Liver (tissue), 9 donors: ENCODE measurements around the gene MTHFD2L. TPM values are rescaled to one million over a fixed set of nuclear protein-coding genes. Genes with fewer than 3 reads are reported as not detected.

ENCODE experiments used
- DNase-seq: peaks from one replicate; pipeline ENCODE4 v3.0.0-alpha.2; 2017; ENCODE audit warnings: low spot score
- H3K27ac ChIP-seq, 2 donors: one replicate each; pipeline ENCODE4 v1.7.0; 2013; ENCODE audit warnings: inconsistent platforms in 2 of 2, low read length in 2 of 2, control low read depth in 1 of 2, low read depth in 1 of 2, mild to moderate bottlenecking in 1 of 2
- H3K27me3 ChIP-seq, 4 donors: one replicate each; pipeline versions ENCODE4 v1.6.1 to v1.7.0; 2013; ENCODE audit warnings: low read length in 3 of 4, inconsistent platforms in 1 of 4, mild to moderate bottlenecking in 1 of 4, moderate library complexity in 1 of 4; ENCODE audit not compliant: control insufficient read depth in 4 of 4, insufficient read depth in 4 of 4
- H3K36me3 ChIP-seq, 4 donors: one replicate each; pipeline versions ENCODE4 v1.6.1 to v1.7.0; 2013; ENCODE audit warnings: low read length in 3 of 4, mild to moderate bottlenecking in 3 of 4, low read depth in 1 of 4, moderate library complexity in 1 of 4; ENCODE audit not compliant: control insufficient read depth in 4 of 4, insufficient read depth in 3 of 4
- H3K4me1 ChIP-seq, 4 donors: one replicate each; pipeline versions ENCODE4 v1.6.1 to v1.7.0; 2013; ENCODE audit warnings: low read length in 3 of 4, mild to moderate bottlenecking in 3 of 4, moderate library complexity in 1 of 4; ENCODE audit not compliant: control insufficient read depth in 4 of 4, insufficient read depth in 4 of 4
- H3K4me3 ChIP-seq, 3 donors: one replicate each; pipeline versions ENCODE4 v1.6.1 to v1.7.0; 2013; ENCODE audit warnings: low read length in 3 of 3, control low read depth in 1 of 3, low read depth in 1 of 3, mild to moderate bottlenecking in 1 of 3
- H3K9ac ChIP-seq, 2 donors: one replicate each; pipeline ENCODE4 v1.7.0; 2013; ENCODE audit warnings: low read length in 2 of 2, mild to moderate bottlenecking in 2 of 2, moderate library complexity in 2 of 2, control low read depth in 1 of 2, low read depth in 1 of 2
- H3K9me3 ChIP-seq, 4 donors: one replicate each; pipeline versions ENCODE4 v1.6.1 to v1.7.0; 2013; ENCODE audit warnings: low read length in 3 of 4; ENCODE audit not compliant: control insufficient read depth in 4 of 4
- ATF3 ChIP-seq: IDR thresholded peaks from 2 replicates; pipeline ENCODE4 v1.6.1; 2016; ENCODE audit warnings: antibody characterized with exemption
- CTCF ChIP-seq: fragments of 150-350 bp; IDR thresholded peaks from 2 replicates; pipeline ENCODE4 v1.5.1; 2017; ENCODE audit warnings: improper control_type of control experiment, low read depth, low read length; ENCODE audit not compliant: missing input control
- EGR1 ChIP-seq, 2 donors: IDR thresholded peaks; 2 replicates each; pipeline ENCODE4 v1.6.1; 2016 to 2018; ENCODE audit warnings: antibody characterized with exemption in 2 of 2, low read depth in 2 of 2
- FOXA1 ChIP-seq: IDR thresholded peaks from 2 replicates; pipeline ENCODE4 v1.6.1; 2016; ENCODE audit warnings: antibody characterized with exemption
- FOXA2 ChIP-seq: IDR thresholded peaks from 2 replicates; pipeline ENCODE4 v1.6.1; 2016; ENCODE audit warnings: antibody characterized with exemption
- GABPA ChIP-seq, 2 donors: IDR thresholded peaks in 1 of 2; conservative IDR thresholded peaks in 1 of 2; 2 replicates each; pipeline ENCODE4 v1.6.1; 2016; ENCODE audit warnings: antibody characterized with exemption in 2 of 2, mild to moderate bottlenecking in 1 of 2, moderate library complexity in 1 of 2
- HNF4A ChIP-seq, 2 donors: conservative IDR thresholded peaks; 2 replicates each; pipeline ENCODE4 v1.6.1; 2016; ENCODE audit warnings: antibody characterized with exemption in 2 of 2, mild to moderate bottlenecking in 2 of 2
- HNF4G ChIP-seq: IDR thresholded peaks from 2 replicates; pipeline ENCODE4 v1.6.1; 2016; ENCODE audit warnings: antibody characterized with exemption
- JUND ChIP-seq, 2 donors: IDR thresholded peaks; 2 replicates each; pipeline ENCODE4 v1.6.1; 2016; ENCODE audit warnings: antibody characterized with exemption in 2 of 2
- NR2F2 ChIP-seq: IDR thresholded peaks from 2 replicates; pipeline ENCODE4 v1.6.1; 2016; ENCODE audit warnings: antibody characterized with exemption
- RAD21 ChIP-seq, 2 donors: IDR thresholded peaks; 2 replicates each; pipeline ENCODE4 v1.6.1; 2016; ENCODE audit warnings: antibody characterized with exemption in 2 of 2, mild to moderate bottlenecking in 2 of 2
- REST ChIP-seq: IDR thresholded peaks from 2 replicates; pipeline ENCODE4 v1.6.1; 2016; ENCODE audit warnings: antibody characterized with exemption, mild to moderate bottlenecking
- RXRA ChIP-seq, 2 donors: IDR thresholded peaks; 2 replicates each; pipeline ENCODE4 v1.6.1; 2017 to 2018; ENCODE audit warnings: antibody characterized with exemption in 2 of 2, mild to moderate bottlenecking in 1 of 2
- SP1 ChIP-seq: IDR thresholded peaks from 2 replicates; pipeline ENCODE4 v1.6.1; 2018; ENCODE audit warnings: antibody characterized with exemption, mild to moderate bottlenecking
- TAF1 ChIP-seq: conservative IDR thresholded peaks from 2 replicates; pipeline ENCODE4 v1.6.1; 2016; ENCODE audit warnings: antibody characterized with exemption, mild to moderate bottlenecking
- YY1 ChIP-seq: IDR thresholded peaks from 2 replicates; pipeline ENCODE4 v1.6.1; 2016; ENCODE audit warnings: antibody characterized with exemption, mild to moderate bottlenecking
- ZBTB33 ChIP-seq: IDR thresholded peaks from 2 replicates; pipeline ENCODE4 v1.6.1; 2016; ENCODE audit warnings: antibody characterized with exemption
- WGBS: extraction: QIAGEN DNeasy Blood & Tissue Kit; methylation state at CpG from one replicate; pipeline ENCODE4 v1.1.7; 2013; 5-methylcytosine and 5-hydroxymethylcytosine counted together
- polyA plus RNA-seq, 2 donors: library from polyadenylated mRNA; stranded (reverse) in 1 of 2; unstranded in 1 of 2; fragments of 200-250 nt in 1 of 2; fragments of >200 nt in 1 of 2; fragmentation: Nextera tagmentation in 1 of 2; extraction: Ambion mirVana in 1 of 2; gene quantifications; one replicate each; pipeline versions ENCODE4 v1.2.1 to v1.2.3, GENCODE V29; 2013 to 2015
- total RNA-seq, 2 donors: library from RNA; depleted of rRNA; stranded (reverse); fragments of >200 nt; gene quantifications; one replicate each; pipeline ENCODE4 v1.2.3, GENCODE V29; 2014
- TF ChIP-seq, protein P1 (sequence below): IDR thresholded peaks from 2 replicates; pipeline ENCODE4 v1.6.1; 2016; ENCODE audit warnings: antibody characterized with exemption
- donor health status: healthy.
- donor health status: healthy.
- donor health status: healthy.
- donor health status: healthy.
- donor health status: healthy.

The MTHFD2L gene
- total and polyA plus RNA-seq, 4 donors: 7.4 to 51.5 (median 31.1) TPM

DNA sequence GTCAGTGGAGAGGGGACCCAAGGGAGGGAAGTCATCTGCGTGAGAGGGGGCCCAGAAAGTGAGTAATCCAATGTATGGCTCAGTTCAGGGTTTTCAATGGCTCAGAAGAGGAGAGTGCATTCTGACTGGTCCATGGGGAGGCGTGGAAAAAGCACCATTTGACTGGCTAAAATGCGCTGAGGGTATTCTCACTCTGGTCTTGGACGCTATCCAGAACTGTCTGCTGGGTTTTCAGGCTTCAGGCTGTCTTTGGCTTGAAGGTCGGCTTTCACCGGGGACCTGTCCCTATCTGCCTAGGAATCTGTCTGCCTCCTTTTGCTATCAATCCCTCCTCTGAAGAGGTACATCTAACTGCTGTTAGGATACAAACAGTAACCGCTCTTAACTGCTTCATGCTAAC is 176.7 kb downstream of the MTHFD2L start:
- Histone ChIP-seq H3K4me1 (no peaks in the 10 kb centered on the region), H3K9ac (no peak overlapping the region), H3K4me3 (no peak overlapping the region), H3K27me3 (no peaks in the 10 kb centered on the region), H3K27ac (no peak overlapping the region), H3K36me3 (no peaks in the 10 kb centered on the region), H3K9me3 (peaks cover 0 to 4% (median 0%) of the 10 kb centered on the region in 4 donors)
- no peak for DNase-seq
- 89% methylated on average over 7 of the region's 7 CpGs for WGBS
- TF ChIP-seq TAF1 (no peak), RAD21 (IDR thresholded peaks at IDR 0.05) (no peak), HNF4G (no peak), ZBTB33 (no peak), ATF3 (no peak), CTCF (no peak), EGR1 (IDR thresholded peaks at IDR 0.05; ENCODE audit: low read depth in 2 of 2) (no peak), SP1 (no peak), GABPA (IDR thresholded peaks at IDR 0.05 in 1 of 2, conservative IDR thresholded peaks at IDR 0.05 in 1 of 2) (no peak), NR2F2 (no peak), FOXA1 (no peak), HNF4A (conservative IDR thresholded peaks at IDR 0.05) (no peak), YY1 (no peak), FOXA2 (no peak), JUND (IDR thresholded peaks at IDR 0.05) (no peak), RXRA (IDR thresholded peaks at IDR 0.05) (no peak), REST (no peak)
- TF ChIP-seq, protein P1, sequence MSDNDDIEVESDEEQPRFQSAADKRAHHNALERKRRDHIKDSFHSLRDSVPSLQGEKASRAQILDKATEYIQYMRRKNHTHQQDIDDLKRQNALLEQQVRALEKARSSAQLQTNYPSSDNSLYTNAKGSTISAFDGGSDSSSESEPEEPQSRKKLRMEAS: no peak
